NCI-H1436 (cell line): Measurements from ENCODE around the gene FAM168A.

ENCODE experiments used
- DNase-seq: peaks from one replicate; lab custom pipeline; 2025; lab: John Stamatoyannopoulos, UW

Gene FAM168A

GRCh38 chr11:73401217-73401923, 196.5 kb downstream of the FAM168A start:
- DNase-seq, result no peak

- DNase-seq, result no peak
Observed at GRCh38 chr11:73400293-73400692, 197.6 kb downstream of the FAM168A start.

- no peak for DNase-seq
Observed at GRCh38 chr11:73399636-73400035, 198.3 kb downstream of the FAM168A start.

- no peak for DNase-seq
Observed at GRCh38 chr11:73399159-73399590, 198.7 kb downstream of the FAM168A start.

- DNase-seq, result no peak
Observed at GRCh38 chr11:73398721-73399120, 199.2 kb downstream of the FAM168A start.

- no peak for DNase-seq
Observed at GRCh38 chr11:73398132-73398526, 199.8 kb downstream of the FAM168A start.

- no peak for DNase-seq
Observed at GRCh38 chr11:73397468-73398131, 200.3 kb downstream of the FAM168A start.

GRCh38 chr11:73396985-73397384, 200.9 kb downstream of the FAM168A start:
- no peak for DNase-seq

- DNase-seq, result no peak
Observed at GRCh38 chr11:73396251-73396930, 201.5 kb downstream of the FAM168A start.

GRCh38 chr11:73395297-73396208, 202.4 kb downstream of the FAM168A start:
- DNase-seq, result no peak

- DNase-seq, result no peak
Observed at GRCh38 chr11:73394416-73395296, 203.3 kb downstream of the FAM168A start.

GRCh38 chr11:73393479-73394415, 204.2 kb downstream of the FAM168A start:
- DNase-seq, result peak; percentile 36

- DNase-seq, result no peak
Observed at GRCh38 chr11:73393011-73393380, 204.9 kb downstream of the FAM168A start.

GRCh38 chr11:73392108-73393010, 205.6 kb downstream of the FAM168A start:
- DNase-seq, result no peak

- no peak for DNase-seq
Observed at GRCh38 chr11:73391665-73392064, 206.2 kb downstream of the FAM168A start.

GRCh38 chr11:73390601-73391565, 207.0 kb downstream of the FAM168A start:
- no peak for DNase-seq

GRCh38 chr11:73389916-73390315, 208.0 kb downstream of the FAM168A start:
- DNase-seq, result no peak

- no peak for DNase-seq
Observed at GRCh38 chr11:73389134-73389525, 208.8 kb downstream of the FAM168A start.
